Measurements from ENCODE around the gene VPS13C.

The VPS13C gene

GRCh38 chr15:61812476-61812875 is 247.8 kb downstream of the VPS13C start:
- Histone ChIP-seq H3K36me3 (ENCODE audit: control insufficient read depth, insufficient read depth, low read length) (no peaks in the 10 kb centered on the region), H3K4me3 (replicated peaks; ENCODE audit: low read depth, low read length) (no peak overlapping the region), H3K27me3 (replicated peaks; ENCODE audit: control insufficient read depth, insufficient read depth, low read length) (no peaks in the 10 kb centered on the region; the same call in 1 of the 2 replicates)
- DNase-seq (ENCODE audit: extremely low read depth, insufficient read length), result no peak
- TF ChIP-seq CTCF (IDR thresholded peaks at IDR 0.05; ENCODE audit: insufficient read depth, low read length, poor library complexity, severe bottlenecking), result no peak

GRCh38 chr15:61811952-61812351 is 248.3 kb downstream of the VPS13C start:
- H3K27me3 ChIP-seq (replicated peaks; ENCODE audit: control insufficient read depth, insufficient read depth, low read length), result no peaks in the 10 kb centered on the region; the same call in 1 of the 2 replicates
- no peak for TF ChIP-seq CTCF (IDR thresholded peaks at IDR 0.05; ENCODE audit: insufficient read depth, low read length, poor library complexity, severe bottlenecking)
- no peak for DNase-seq (ENCODE audit: extremely low read depth, insufficient read length)

GRCh38 chr15:61809216-61809615 is 251.0 kb downstream of the VPS13C start:
- H3K4me3 ChIP-seq (replicated peaks; ENCODE audit: low read depth, low read length), result no peak overlapping the region
- H3K27me3 ChIP-seq (replicated peaks; ENCODE audit: control insufficient read depth, insufficient read depth, low read length), result no peaks in the 10 kb centered on the region; the same call in 1 of the 2 replicates
- H3K36me3 ChIP-seq (ENCODE audit: control insufficient read depth, insufficient read depth, low read length), result no peaks in the 10 kb centered on the region
- no peak for TF ChIP-seq CTCF (IDR thresholded peaks at IDR 0.05; ENCODE audit: insufficient read depth, low read length, poor library complexity, severe bottlenecking)
- no peak for DNase-seq (ENCODE audit: extremely low read depth, insufficient read length)

More at GRCh38 chr15:61811952-61812351, 248.3 kb downstream of the VPS13C start:
- Histone ChIP-seq H3K36me3 (ENCODE audit: control insufficient read depth, insufficient read depth, low read length) (no peaks in the 10 kb centered on the region), H3K4me3 (replicated peaks; ENCODE audit: low read depth, low read length) (no peak overlapping the region)

GRCh38 chr15:61807281-61807929 is 252.8 kb downstream of the VPS13C start:
- Histone ChIP-seq H3K27me3 (replicated peaks; ENCODE audit: control insufficient read depth, insufficient read depth, low read length) (no peaks in the 10 kb centered on the region; the same call in 1 of the 2 replicates), H3K4me3 (replicated peaks; ENCODE audit: low read depth, low read length) (no peak overlapping the region), H3K36me3 (ENCODE audit: control insufficient read depth, insufficient read depth, low read length) (no peaks in the 10 kb centered on the region)
- DNase-seq (ENCODE audit: extremely low read depth, insufficient read length), result no peak
- TF ChIP-seq CTCF (IDR thresholded peaks at IDR 0.05; ENCODE audit: insufficient read depth, low read length, poor library complexity, severe bottlenecking), result no peak
